IMR-90 (cell line): ENCODE results near the gene PCED1A. TPM values are rescaled to one million over a fixed set of nuclear protein-coding genes. Genes with fewer than 3 reads are reported as not detected.

Source experiments
- ATAC-seq: fragments of 200-7000 bp; cut with Tn5 transposase; 2 replicates; pipeline ENCODE4 v1.9.1; 2020; ENCODE audit warnings: low read depth, mild to moderate bottlenecking, moderate library complexity
- BruUV-seq: library from RNA; stranded (reverse); fragments of 400-500 nt; replicated peaks from 2 replicates; lab custom pipeline; 2021; lab: Mats Ljungman, UMichigan
- CTCF ChIA-PET: fragments of 300-600 bp; formaldehyde crosslinking; extraction: SDS; loops from one replicate; lab custom pipeline; 2021; ENCODE audit warnings: antibody characterized with exemption; lab: Yijun Ruan, JAX
- POLR2A ChIA-PET: fragments of 300-600 bp; sonication (Branson Sonifier 250); formaldehyde crosslinking; loops from one replicate; lab custom pipeline; 2022; ENCODE audit warnings: antibody characterized with exemption; ENCODE audit not compliant: unreplicated experiment; lab: Charles Lee
- DNase-seq: peaks from one replicate; pipeline ENCODE4 v3.0.0; 2013
- H2AFZ ChIP-seq: replicated peaks from 2 replicates; pipeline ENCODE3; 2013; ENCODE audit warnings: low read length, mild to moderate bottlenecking; ENCODE audit not compliant: poor library complexity
- H2AK5ac ChIP-seq: 2 replicates; pipeline ENCODE4 v1.6.1; 2013; ENCODE audit warnings: low read depth, low read length, inconsistent platforms
- H2AK9ac ChIP-seq: replicated peaks from 2 replicates; pipeline ENCODE3; 2013; ENCODE audit warnings: mild to moderate bottlenecking, low read depth, low read length, moderate library complexity; ENCODE audit not compliant: poor library complexity
- H2BK120ac ChIP-seq: 2 replicates; pipeline ENCODE4 v1.6.1; 2013; ENCODE audit warnings: low read depth, low read length, inconsistent platforms
- H2BK15ac ChIP-seq: 3 replicates; pipeline ENCODE4 v1.6.1; 2013; ENCODE audit warnings: low read depth, low read length, inconsistent platforms
- H2BK20ac ChIP-seq: 2 replicates; pipeline ENCODE4 v1.6.1; 2013; ENCODE audit warnings: low read depth, mild to moderate bottlenecking, inconsistent platforms, low read length, moderate library complexity
- H2BK5ac ChIP-seq: 2 replicates; pipeline ENCODE4 v1.6.1; 2013; ENCODE audit warnings: mild to moderate bottlenecking, low read depth, low read length, inconsistent platforms; ENCODE audit not compliant: poor library complexity, severe bottlenecking
- H3K14ac ChIP-seq: replicated peaks from 2 replicates; pipeline ENCODE4 v1.6.1; 2013; ENCODE audit warnings: low read depth, low read length, inconsistent platforms
- H3K18ac ChIP-seq: 2 replicates; pipeline ENCODE4 v1.6.1; 2013; ENCODE audit warnings: low read depth, low read length, control low read depth
- H3K23ac ChIP-seq: 2 replicates; pipeline ENCODE4 v1.6.1; 2013; ENCODE audit warnings: low read depth, low read length, inconsistent platforms
- H3K27ac ChIP-seq: 2 replicates; pipeline ENCODE4 v1.5.1; 2013; ENCODE audit warnings: mild to moderate bottlenecking, control low read depth, low read length; ENCODE audit not compliant: insufficient read depth
- H3K27me3 ChIP-seq: 2 replicates; pipeline ENCODE4 v1.6.1; 2013; ENCODE audit warnings: low read length; ENCODE audit not compliant: control insufficient read depth, insufficient read depth
- H3K36me3 ChIP-seq: 2 replicates; pipeline ENCODE4 v1.6.1; 2013; ENCODE audit warnings: low read length, mixed read lengths; ENCODE audit not compliant: control insufficient read depth, insufficient read depth
- H3K4ac ChIP-seq: 2 replicates; pipeline ENCODE4 v1.6.1; 2013; ENCODE audit warnings: low read depth, low read length, inconsistent platforms
- H3K4me1 ChIP-seq: 2 replicates; pipeline ENCODE4 v1.6.1; 2013; ENCODE audit warnings: low read length, mixed read lengths; ENCODE audit not compliant: control insufficient read depth, insufficient read depth
- H3K4me2 ChIP-seq: 2 replicates; pipeline ENCODE4 v1.6.1; 2013; ENCODE audit warnings: low read depth, mild to moderate bottlenecking, control low read depth, low read length, moderate library complexity
- H3K4me3 ChIP-seq: 2 replicates; pipeline ENCODE4 v1.5.1; 2013; ENCODE audit warnings: low read depth, mild to moderate bottlenecking, control low read depth, low read length, moderate library complexity; ENCODE audit not compliant: insufficient read depth
- H3K56ac ChIP-seq: 2 replicates; pipeline ENCODE4 v1.6.1; 2013; ENCODE audit warnings: low read length, inconsistent platforms; ENCODE audit not compliant: insufficient read depth; ENCODE audit errors: extremely low read depth
- H3K79me1 ChIP-seq, 2 experiments: 2 replicates each; pipeline ENCODE4 v1.6.1; 2013; ENCODE audit warnings: low read length in 2 of 2, inconsistent platforms in 1 of 2, low read depth in 1 of 2
- H3K9ac ChIP-seq: 2 replicates; pipeline ENCODE4 v1.6.1; 2013; ENCODE audit warnings: low read depth, low read length, control low read depth
- H3K9me1 ChIP-seq: 2 replicates; pipeline ENCODE4 v1.6.1; 2013; ENCODE audit warnings: low read length, inconsistent platforms; ENCODE audit not compliant: insufficient read depth
- H3K9me3 ChIP-seq: 2 replicates; pipeline ENCODE4 v1.6.1; 2013; ENCODE audit warnings: low read length; ENCODE audit not compliant: control insufficient read depth, insufficient read depth
- H4K20me1 ChIP-seq: 2 replicates; pipeline ENCODE4 v1.6.1; 2013; ENCODE audit warnings: low read length, inconsistent platforms; ENCODE audit not compliant: insufficient read depth
- H4K5ac ChIP-seq: 2 replicates; pipeline ENCODE4 v1.6.1; 2013; ENCODE audit warnings: mild to moderate bottlenecking, low read depth, low read length, control low read depth
- H4K8ac ChIP-seq, 2 experiments: 2 replicates each; pipeline ENCODE4 v1.6.1; 2013; ENCODE audit warnings: low read depth in 2 of 2, low read length in 2 of 2, control low read depth in 1 of 2, inconsistent platforms in 1 of 2
- H4K91ac ChIP-seq: 2 replicates; pipeline ENCODE4 v1.6.1; 2013; ENCODE audit warnings: low read depth, low read length, inconsistent platforms; ENCODE audit not compliant: insufficient read depth
- POLR2A ChIP-seq: IDR thresholded peaks from 2 replicates; pipeline ENCODE4 v1.6.1; 2012; ENCODE audit warnings: mild to moderate bottlenecking, low read depth, low read length
- WGBS, 2 experiments: methylation state at CpG; one replicate each; pipeline versions ENCODE4 v1.1.5 to v1.1.7; 2013; ENCODE audit warnings: missing lambda C conversion rate in 2 of 2; ENCODE audit not compliant: insufficient read length in 1 of 2; ENCODE audit errors: extremely low coverage in 2 of 2; 5-methylcytosine and 5-hydroxymethylcytosine counted together
- dilution Hi-C: fragments of 300-500 bp; cut with HindIII; formaldehyde crosslinking; loops from one replicate; pipeline ENCODE4 v1.14.3; 2018; ENCODE audit warnings: low sequenced_read_pairs; ENCODE audit not compliant: unreplicated experiment
- in situ Hi-C: fragments of 300-500 bp; cut with MboI; formaldehyde crosslinking; loops from 3 replicates; pipeline ENCODE4 v1.14.3; 2019; ENCODE audit warnings: low sequenced_read_pairs, inconsistent platforms, mixed read lengths
- intact Hi-C: fragments of 100-400 bp; cut with micrococcal nuclease; formaldehyde crosslinking; loops from 2 replicates; pipeline ENCODE4 v1.10.0; 2022
- polyA plus RNA-seq, 3 experiments: library from polyadenylated mRNA; depleted of rRNA; stranded (reverse); fragments of >200 nt; gene quantifications; 2 replicates each; pipeline ENCODE4 v1.2.3, GENCODE V29; 2012; ENCODE audit warnings: low replicate concordance in 1 of 3
- total RNA-seq: library from RNA; depleted of rRNA; stranded (reverse); fragments of >200 nt; gene quantifications from 2 replicates; pipeline ENCODE4 v1.2.3, GENCODE V29; 2012
- TF ChIP-seq, protein P1 (sequence below): conservative IDR thresholded peaks from 2 replicates; pipeline ENCODE4 v1.5.1; 2012; ENCODE audit warnings: mild to moderate bottlenecking, low read depth, low read length, improper control_type of control experiment

The PCED1A gene
- total and polyA plus RNA-seq, 2 of the 4 experiments (the other 2 are of a cell fraction) = 9.7 to 33.4 TPM

- no peak overlapping the region for H2BK20ac ChIP-seq
- ChIA-PET CTCF (interaction anchor here (1.0 to 1.2 kb wide), 2 partner anchors 30 to 43 kb away, joined by 3 to 5 read pairs; no protein-coding TSS in a partner anchor), POLR2A (no interaction called here)
- TF ChIP-seq, protein P1, sequence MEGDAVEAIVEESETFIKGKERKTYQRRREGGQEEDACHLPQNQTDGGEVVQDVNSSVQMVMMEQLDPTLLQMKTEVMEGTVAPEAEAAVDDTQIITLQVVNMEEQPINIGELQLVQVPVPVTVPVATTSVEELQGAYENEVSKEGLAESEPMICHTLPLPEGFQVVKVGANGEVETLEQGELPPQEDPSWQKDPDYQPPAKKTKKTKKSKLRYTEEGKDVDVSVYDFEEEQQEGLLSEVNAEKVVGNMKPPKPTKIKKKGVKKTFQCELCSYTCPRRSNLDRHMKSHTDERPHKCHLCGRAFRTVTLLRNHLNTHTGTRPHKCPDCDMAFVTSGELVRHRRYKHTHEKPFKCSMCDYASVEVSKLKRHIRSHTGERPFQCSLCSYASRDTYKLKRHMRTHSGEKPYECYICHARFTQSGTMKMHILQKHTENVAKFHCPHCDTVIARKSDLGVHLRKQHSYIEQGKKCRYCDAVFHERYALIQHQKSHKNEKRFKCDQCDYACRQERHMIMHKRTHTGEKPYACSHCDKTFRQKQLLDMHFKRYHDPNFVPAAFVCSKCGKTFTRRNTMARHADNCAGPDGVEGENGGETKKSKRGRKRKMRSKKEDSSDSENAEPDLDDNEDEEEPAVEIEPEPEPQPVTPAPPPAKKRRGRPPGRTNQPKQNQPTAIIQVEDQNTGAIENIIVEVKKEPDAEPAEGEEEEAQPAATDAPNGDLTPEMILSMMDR = no peak
- no peak for TF ChIP-seq POLR2A
- in situ Hi-C loops = no loop called here
- no peak overlapping the region for H2BK120ac ChIP-seq
- H4K20me1 ChIP-seq = no peaks in the 10 kb centered on the region
- no peaks in the 10 kb centered on the region; the same call in 1 of the 2 replicates for H3K4me1 ChIP-seq
- no peak for ATAC-seq
- no peak overlapping the region for H4K8ac ChIP-seq
- no peak overlapping the region for H3K4ac ChIP-seq
- 0 out of 2 replicates have a peak, but pooled peaks cover 7% of the 10 kb centered on the region for H3K9me3 ChIP-seq
- no peak overlapping the region; the same call in 1 of the 2 replicates for H3K4me3 ChIP-seq
- H4K5ac ChIP-seq = no peak overlapping the region; the same call in 1 of the 2 replicates
- no peaks in the 10 kb centered on the region; the same call in 1 of the 2 replicates for H3K36me3 ChIP-seq
- no peak overlapping the region for H4K91ac ChIP-seq
- DNase-seq = no peak
- no peak overlapping the region for H2AK9ac ChIP-seq
- dilution Hi-C loops = no loop called here
- no peak overlapping the region for H2BK5ac ChIP-seq
- intact Hi-C loops = no loop called here
- no peaks in the 10 kb centered on the region for H3K9me1 ChIP-seq
- no peak overlapping the region for H3K56ac ChIP-seq
- H3K27ac ChIP-seq = no peak overlapping the region
- H3K18ac ChIP-seq = no peak overlapping the region
- no peak overlapping the region for H3K23ac ChIP-seq
- H3K14ac ChIP-seq = no peak overlapping the region
- H2AK5ac ChIP-seq = no peak overlapping the region
- H2BK15ac ChIP-seq = no peak overlapping the region
- 47% methylated on average over 5 of the region's 9 CpGs; no CpG with 5 or more reads in 1 of the 2 experiments for WGBS, 2 experiments
- no peaks in the 10 kb centered on the region for H3K79me1 ChIP-seq
- H3K9ac ChIP-seq = no peak overlapping the region
- H3K27me3 ChIP-seq = peaks cover 50% of the 10 kb centered on the region
- no TSS peak for BruUV-seq
- H3K4me2 ChIP-seq = no peak overlapping the region; the same call in 1 of the 2 replicates
- H2AFZ ChIP-seq = peak overlapping the region; percentile 84
Observed at GRCh38 chr20:2799271-2799670, 41.2 kb downstream of the PCED1A start.
